Measurements from ENCODE around the gene ITGAL. TPM values are rescaled to one million over a fixed set of nuclear protein-coding genes. Genes with fewer than 3 reads are reported as not detected.

ITGAL gene
- total and polyA plus RNA-seq, 2 of the 8 experiments (the other 6 are each of a cell fraction or from before 2014, with no cell fraction given) = not detected

DNA sequence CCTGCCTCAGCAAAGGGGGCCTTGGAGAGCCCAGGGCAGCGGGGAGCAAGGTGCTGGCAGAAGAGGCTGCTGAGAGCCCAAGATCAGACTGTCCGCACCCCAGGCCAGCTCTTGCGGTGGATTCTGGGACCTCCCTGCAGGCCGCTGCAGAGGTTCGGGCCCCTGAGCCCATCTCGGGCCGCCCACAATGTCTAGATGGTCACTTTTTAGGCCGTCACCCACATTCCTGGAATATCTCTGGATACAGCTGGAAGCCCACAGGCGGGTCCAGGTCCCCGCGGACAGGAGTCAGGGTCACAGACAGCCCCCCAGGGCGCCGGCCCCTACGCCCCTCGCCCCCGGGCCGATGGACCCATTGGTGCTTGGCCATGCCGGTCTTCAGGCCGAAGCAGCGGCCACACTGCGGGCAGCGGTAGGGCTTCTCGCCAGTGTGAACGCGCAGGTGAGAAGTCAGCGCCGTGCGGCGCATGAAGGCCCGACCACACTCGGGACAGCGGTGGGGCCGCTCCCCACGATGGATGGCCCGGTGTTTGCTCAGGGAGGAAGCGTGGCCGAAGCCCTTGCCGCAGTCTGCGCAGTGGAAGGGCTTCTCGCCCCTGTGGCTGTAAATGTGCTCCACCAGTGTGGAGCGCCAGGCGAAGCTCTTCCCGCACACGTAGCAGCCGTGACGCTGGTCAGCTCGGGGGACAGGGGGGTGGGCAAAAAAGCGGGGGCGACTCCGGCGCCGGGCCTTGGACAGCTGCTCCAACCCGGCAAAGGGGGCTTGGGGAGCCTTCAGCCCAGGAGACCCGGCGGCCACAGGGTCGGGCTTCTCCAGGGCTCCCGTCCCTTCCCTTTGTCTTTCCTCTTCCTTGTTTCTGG is 60.0 kb downstream of the ITGAL start (continued):
- TF ChIP-seq CTCF (IDR thresholded peaks at IDR 0.05; ENCODE audit: control extremely low read depth in 1 of 3, insufficient read depth in 1 of 3, low read depth in 1 of 3, low read length in 3 of 3) = no peak
- TF ChIP-seq CREB1 (IDR thresholded peaks at IDR 0.05) = no peak
- TF ChIP-seq RAD21 (IDR thresholded peaks at IDR 0.05 in 1 of 2, conservative IDR thresholded peaks at IDR 0.05 in 1 of 2; ENCODE audit: low read depth in 2 of 2, low read length in 2 of 2) = no peak
